CD4-positive, alpha-beta T cell treated with Interleukin-17A for 1 hour (primary cell): ENCODE measurements around the gene BTK.

Source experiments
- DNase-seq: peaks from one replicate; pipeline ENCODE4 v3.0.0-alpha.2; 2020

Gene BTK

GRCh38 chrX:101385795-101386541, at the start of gene BTK:
Gene BTK, minus strand, starts transcription at chrX:101386191. Its CDS starts 10,907 bp downstream, at chrX:101375284.
- no peak for DNase-seq

- DNase-seq = no peak
Measured at GRCh38 chrX:101430457-101431078, 44.6 kb upstream of the BTK start.

- no peak for DNase-seq
Measured at GRCh38 chrX:101429934-101430333, 43.9 kb upstream of the BTK start.

GRCh38 chrX:101427954-101428353, 42.0 kb upstream of the BTK start:
- DNase-seq = no peak

- no peak for DNase-seq
Measured at GRCh38 chrX:101419489-101419888, 33.5 kb upstream of the BTK start.

GRCh38 chrX:101417981-101418841, 32.2 kb upstream of the BTK start:
- DNase-seq = peak; percentile 48

- DNase-seq = no peak
Measured at GRCh38 chrX:101417190-101417589, 31.2 kb upstream of the BTK start.

GRCh38 chrX:101416691-101417090, 30.7 kb upstream of the BTK start:
- no peak for DNase-seq

GRCh38 chrX:101415180-101416145, 29.5 kb upstream of the BTK start:
- peak; percentile 79 for DNase-seq

GRCh38 chrX:101411984-101412383, 26.0 kb upstream of the BTK start:
- DNase-seq = no peak

GRCh38 chrX:101410461-101410860, 24.5 kb upstream of the BTK start:
- peak; percentile 38 for DNase-seq

- DNase-seq = no peak
Measured at GRCh38 chrX:101409043-101409442, 23.1 kb upstream of the BTK start.

- no peak for DNase-seq
Measured at GRCh38 chrX:101408532-101408841, 22.5 kb upstream of the BTK start.

- peak; percentile 96 for DNase-seq
Measured at GRCh38 chrX:101407748-101408531, 21.9 kb upstream of the BTK start, which contains the start of the genes GLA and HNRNPH2. Gene GLA, minus strand, starts transcription at chrX:101407925. Its CDS starts 22 bp downstream, at chrX:101407903. Gene HNRNPH2, plus strand, starts transcription at chrX:101408222. Its CDS starts 3,767 bp downstream, at chrX:101411989.

GRCh38 chrX:101407167-101407747, 21.3 kb upstream of the BTK start:
- no peak for DNase-seq

- no peak for DNase-seq
Measured at GRCh38 chrX:101399825-101400224, 13.8 kb upstream of the BTK start.

- no peak for DNase-seq
Measured at GRCh38 chrX:101398694-101399093, 12.7 kb upstream of the BTK start.

- no peak for DNase-seq
Measured at GRCh38 chrX:101397779-101398178, 11.8 kb upstream of the BTK start.

GRCh38 chrX:101395789-101396188, 9.8 kb upstream of the BTK start:
- no peak for DNase-seq

- DNase-seq = no peak
Measured at GRCh38 chrX:101394372-101394771, 8.4 kb upstream of the BTK start.
